ENCODE results near the gene MMP15. TPM values are rescaled to one million over a fixed set of nuclear protein-coding genes. Genes with fewer than 3 reads are reported as not detected.
A peak's percentile ranks its signal among the peaks of the same experiment; 100 is the strongest.

The MMP15 gene
- total RNA-seq, 2 experiments from 2014 or later: 0.25 to 0.31 TPM

GRCh38 chr16:57988929-57989328 is 36.6 kb upstream of the MMP15 start:
- TF ChIP-seq CTCF (IDR thresholded peaks at IDR 0.05): no peak
- Histone ChIP-seq H3K4me1 (ENCODE audit: insufficient read depth, low read length) (peaks cover 31% of the 10 kb centered on the region), H3K4me3 (ENCODE audit: low read length) (no peak overlapping the region), H3K27me3 (ENCODE audit: control insufficient read depth in 1 of 2, insufficient read depth in 2 of 2, low read length in 2 of 2) (no peaks in the 10 kb centered on the region), H3K27ac (ENCODE audit: low read depth in 1 of 2, low read length in 2 of 2) (no peak overlapping the region), H3K36me3 (ENCODE audit: insufficient read depth, low read length) (peaks cover 9% of the 10 kb centered on the region), H3K9me3 (ENCODE audit: control insufficient read depth in 1 of 2, insufficient read depth in 1 of 2, low read length in 2 of 2) (no peaks in the 10 kb centered on the region)
- Mint-ChIP-seq H3K4me1 (ENCODE audit: low read depth) (peaks cover 15% of the 10 kb centered on the region), H3K36me3 (ENCODE audit: low read depth) (no peaks in the 10 kb centered on the region), H3K4me3 (no peak overlapping the region), H3K27me3 (no peaks in the 10 kb centered on the region), H3K9me3 (no peaks in the 10 kb centered on the region), H3K27ac (no peak overlapping the region)
- no peak for ATAC-seq (ENCODE audit: poor library complexity)
- POLR2A ChIA-PET: interaction anchor here (2.4 kb wide), 1 partner anchor 10 kb away, joined by 13 read pairs; no protein-coding TSS in a partner anchor
- intact Hi-C loops (cut with DNase I, micrococcal nuclease): loop anchor here in 1 of 2 experiments (5.0 kb wide), 1 partner anchor 252 kb away; the partner anchor contains the start of gene KATNB1
- CTCF ChIA-PET: interaction anchor here (1.2 kb wide), 1 partner anchor 12 kb away, joined by 3 read pairs; the partner anchor contains the start of gene USB1
- no peak for DNase-seq

- POLR2A ChIA-PET: no interaction called here
- Histone ChIP-seq H3K27ac (ENCODE audit: low read depth in 1 of 2, low read length in 2 of 2) (no peak overlapping the region), H3K4me3 (ENCODE audit: low read length) (no peak overlapping the region), H3K4me1 (ENCODE audit: insufficient read depth, low read length) (peaks cover 38% of the 10 kb centered on the region), H3K27me3 (ENCODE audit: control insufficient read depth in 1 of 2, insufficient read depth in 2 of 2, low read length in 2 of 2) (no peaks in the 10 kb centered on the region), H3K36me3 (ENCODE audit: insufficient read depth, low read length) (peaks cover 31% of the 10 kb centered on the region), H3K9me3 (ENCODE audit: control insufficient read depth in 1 of 2, insufficient read depth in 1 of 2, low read length in 2 of 2) (no peaks in the 10 kb centered on the region)
- TF ChIP-seq CTCF (IDR thresholded peaks at IDR 0.05): no peak
- ATAC-seq (ENCODE audit: poor library complexity): no peak
- Mint-ChIP-seq H3K27me3 (no peaks in the 10 kb centered on the region), H3K4me1 (ENCODE audit: low read depth) (peaks cover 19% of the 10 kb centered on the region), H3K36me3 (ENCODE audit: low read depth) (peaks cover 18% of the 10 kb centered on the region), H3K4me3 (no peak overlapping the region), H3K9me3 (no peaks in the 10 kb centered on the region), H3K27ac (no peak overlapping the region)
- intact Hi-C loops (cut with DNase I, micrococcal nuclease): loop anchor here in 1 of 2 experiments (10.0 kb wide), 1 partner anchor 633 kb away; the partner anchor contains the start of gene CNOT1
- CTCF ChIA-PET: no interaction called here
- no peak for DNase-seq
Observed at GRCh38 chr16:57991551-57992059, 33.9 kb upstream of the MMP15 start.

GRCh38 chr16:57992084-57992483 is 33.5 kb upstream of the MMP15 start:
- ChIA-PET POLR2A (no interaction called here), CTCF (no interaction called here)
- no peak overlapping the region for H3K4me3 Mint-ChIP-seq
- H3K27me3 ChIP-seq (ENCODE audit: control insufficient read depth in 1 of 2, insufficient read depth in 2 of 2, low read length in 2 of 2): no peaks in the 10 kb centered on the region
- peaks cover 43% of the 10 kb centered on the region for H3K4me1 ChIP-seq (ENCODE audit: insufficient read depth, low read length)
- H3K36me3 ChIP-seq (ENCODE audit: insufficient read depth, low read length): peaks cover 36% of the 10 kb centered on the region
- intact Hi-C loops (cut with DNase I, micrococcal nuclease): loop anchor here in 1 of 2 experiments (10.0 kb wide), 1 partner anchor 633 kb away; the partner anchor contains the start of gene CNOT1
- H3K9me3 Mint-ChIP-seq: no peaks in the 10 kb centered on the region
- H3K9me3 ChIP-seq (ENCODE audit: control insufficient read depth in 1 of 2, insufficient read depth in 1 of 2, low read length in 2 of 2): no peaks in the 10 kb centered on the region
- TF ChIP-seq CTCF (IDR thresholded peaks at IDR 0.05): no peak
- DNase-seq (no peak), ATAC-seq (ENCODE audit: poor library complexity) (no peak)
- H3K4me3 ChIP-seq (ENCODE audit: low read length): no peak overlapping the region
- H3K27ac ChIP-seq (ENCODE audit: low read depth in 1 of 2, low read length in 2 of 2): no peak overlapping the region
- H3K36me3 Mint-ChIP-seq (ENCODE audit: low read depth): peaks cover 19% of the 10 kb centered on the region
- H3K27me3 Mint-ChIP-seq: no peaks in the 10 kb centered on the region
- peak overlapping the region; percentile 62 for H3K27ac Mint-ChIP-seq
- H3K4me1 Mint-ChIP-seq (ENCODE audit: low read depth): peaks cover 20% of the 10 kb centered on the region
